DOHH2 (cell line): ENCODE data around the gene LGALS14.

Source experiments
- H3F3A ChIP-seq: fragments of 200-600 bp; sonication (generic), shearing (Covaris generic); 2 replicates; pipeline ENCODE4 v1.6.0; 2016; ENCODE audit warnings: antibody characterized with exemption, mild to moderate bottlenecking; ENCODE audit not compliant: control insufficient read depth, insufficient read depth
- H3K27ac ChIP-seq: fragments of 200-600 bp; sonication (generic); 2 replicates; pipeline ENCODE4 v1.5.1; 2014; ENCODE audit warnings: low read depth, mild to moderate bottlenecking, low read length, moderate library complexity
- H3K27me3 ChIP-seq: fragments of 200-600 bp; sonication (generic); 2 replicates; pipeline ENCODE4 v1.6.1; 2014; ENCODE audit warnings: mild to moderate bottlenecking, low read length, mixed read lengths; ENCODE audit not compliant: control insufficient read depth
- H3K36me3 ChIP-seq: fragments of 200-600 bp; sonication (generic); 2 replicates; pipeline ENCODE4 v1.6.1; 2014; ENCODE audit warnings: mild to moderate bottlenecking, low read length, moderate library complexity, mixed read lengths; ENCODE audit not compliant: control insufficient read depth
- H3K4me1 ChIP-seq: fragments of 200-600 bp; sonication (generic); 2 replicates; pipeline ENCODE4 v1.6.1; 2014; ENCODE audit warnings: mild to moderate bottlenecking, low read length, mixed read lengths; ENCODE audit not compliant: control insufficient read depth
- H3K4me2 ChIP-seq: fragments of 200-600 bp; sonication (generic); 2 replicates; pipeline ENCODE4 v1.6.0; 2014; ENCODE audit warnings: mild to moderate bottlenecking, low read length, moderate library complexity
- H3K4me3 ChIP-seq: fragments of 200-600 bp; sonication (generic); 2 replicates; pipeline ENCODE4 v1.5.1; 2014; ENCODE audit warnings: mild to moderate bottlenecking, low read length, mixed read lengths
- H3K79me2 ChIP-seq: fragments of 200-600 bp; sonication (generic); 2 replicates; pipeline ENCODE4 v1.6.1; 2014; ENCODE audit warnings: mild to moderate bottlenecking, low read length, mixed read lengths; ENCODE audit not compliant: control insufficient read depth
- H3K9me2 ChIP-seq: fragments of 200-600 bp; sonication (generic); replicated peaks from 2 replicates; pipeline ENCODE4 v1.6.1; 2014; ENCODE audit warnings: mild to moderate bottlenecking, low read length, mixed read lengths; ENCODE audit not compliant: control insufficient read depth
- H3K9me3 ChIP-seq: fragments of 200-600 bp; sonication (generic); 2 replicates; pipeline ENCODE4 v1.6.1; 2014; ENCODE audit warnings: antibody characterized with exemption, low read length, mixed read lengths; ENCODE audit not compliant: control insufficient read depth, insufficient read depth
- H4K20me1 ChIP-seq: fragments of 200-600 bp; sonication (generic); 2 replicates; pipeline ENCODE4 v1.6.0; 2014; ENCODE audit warnings: low read depth, mild to moderate bottlenecking, antibody characterized with exemption, low read length, moderate library complexity; ENCODE audit not compliant: control insufficient read depth, insufficient read depth
- EZH2phosphoT487 ChIP-seq: fragments of 200-600 bp; sonication (generic); IDR thresholded peaks from 2 replicates; pipeline ENCODE4 v1.6.1; 2017; ENCODE audit warnings: borderline replicate concordance, mild to moderate bottlenecking, antibody characterized with exemption, low read length, moderate library complexity, mixed read lengths
- TF ChIP-seq, protein P1 (sequence below): fragments of 200-600 bp; sonication (generic); IDR thresholded peaks from one replicate; pipeline ENCODE4 v1.5.1; 2014; ENCODE audit warnings: antibody characterized with exemption, mild to moderate bottlenecking, low read depth, low read length; ENCODE audit not compliant: poor library complexity, severe bottlenecking

The LGALS14 gene

DNA sequence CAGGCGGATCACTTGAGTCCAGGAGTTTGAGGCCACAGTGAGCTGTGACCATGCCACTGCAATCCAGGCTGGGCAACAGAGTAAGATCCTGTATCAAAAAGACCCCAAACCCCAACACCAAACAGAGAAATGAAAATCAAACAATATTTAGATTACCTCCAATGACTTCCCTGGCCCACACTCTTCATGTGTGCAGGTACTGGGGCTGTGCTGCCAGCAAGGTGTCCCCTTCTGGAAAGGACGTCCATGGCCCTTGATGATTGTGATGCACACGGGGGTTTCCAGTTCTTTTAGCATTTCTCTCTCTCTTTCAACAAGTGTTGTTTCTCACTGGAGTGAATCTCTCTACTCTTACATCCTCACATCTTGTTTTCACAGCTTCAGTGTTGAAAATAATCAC lies 23.7 kb upstream of the LGALS14 start:
- no peaks in the 10 kb centered on the region for H3K9me2 ChIP-seq
- no peaks in the 10 kb centered on the region for H4K20me1 ChIP-seq
- no peak overlapping the region for H3K4me2 ChIP-seq
- H3K9me3 ChIP-seq, result no peaks in the 10 kb centered on the region
- TF ChIP-seq, protein P1, sequence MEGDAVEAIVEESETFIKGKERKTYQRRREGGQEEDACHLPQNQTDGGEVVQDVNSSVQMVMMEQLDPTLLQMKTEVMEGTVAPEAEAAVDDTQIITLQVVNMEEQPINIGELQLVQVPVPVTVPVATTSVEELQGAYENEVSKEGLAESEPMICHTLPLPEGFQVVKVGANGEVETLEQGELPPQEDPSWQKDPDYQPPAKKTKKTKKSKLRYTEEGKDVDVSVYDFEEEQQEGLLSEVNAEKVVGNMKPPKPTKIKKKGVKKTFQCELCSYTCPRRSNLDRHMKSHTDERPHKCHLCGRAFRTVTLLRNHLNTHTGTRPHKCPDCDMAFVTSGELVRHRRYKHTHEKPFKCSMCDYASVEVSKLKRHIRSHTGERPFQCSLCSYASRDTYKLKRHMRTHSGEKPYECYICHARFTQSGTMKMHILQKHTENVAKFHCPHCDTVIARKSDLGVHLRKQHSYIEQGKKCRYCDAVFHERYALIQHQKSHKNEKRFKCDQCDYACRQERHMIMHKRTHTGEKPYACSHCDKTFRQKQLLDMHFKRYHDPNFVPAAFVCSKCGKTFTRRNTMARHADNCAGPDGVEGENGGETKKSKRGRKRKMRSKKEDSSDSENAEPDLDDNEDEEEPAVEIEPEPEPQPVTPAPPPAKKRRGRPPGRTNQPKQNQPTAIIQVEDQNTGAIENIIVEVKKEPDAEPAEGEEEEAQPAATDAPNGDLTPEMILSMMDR, result no peak
- TF ChIP-seq EZH2phosphoT487, result no peak
- no peaks in the 10 kb centered on the region for H3K79me2 ChIP-seq
- no peaks in the 10 kb centered on the region for H3F3A ChIP-seq
- no peak overlapping the region for H3K4me3 ChIP-seq
- H3K36me3 ChIP-seq, result no peaks in the 10 kb centered on the region
- H3K27me3 ChIP-seq, result peaks cover 14% of the 10 kb centered on the region
- H3K4me1 ChIP-seq, result no peaks in the 10 kb centered on the region
- H3K27ac ChIP-seq, result no peak overlapping the region

DNA sequence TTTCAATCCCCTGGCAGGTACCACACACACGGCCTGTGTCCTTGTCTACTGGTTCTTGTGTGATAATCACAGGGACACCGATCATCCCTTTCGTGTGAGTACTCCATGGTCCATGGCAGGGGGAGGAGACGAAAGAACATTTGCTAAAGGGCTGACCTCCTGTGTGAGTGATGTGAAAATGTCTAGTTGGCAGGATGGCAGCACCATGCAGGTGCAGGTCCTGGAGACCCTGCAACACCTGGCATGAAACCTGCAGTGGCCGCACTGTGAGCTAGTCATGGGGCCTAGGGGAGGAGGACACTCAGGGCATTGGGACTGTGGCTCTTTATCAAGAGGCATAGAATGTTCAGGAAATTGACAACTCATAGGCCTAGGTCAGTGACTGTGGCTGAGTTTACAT lies 22.9 kb upstream of the LGALS14 start:
- H3K9me3 ChIP-seq, result no peaks in the 10 kb centered on the region
- no peaks in the 10 kb centered on the region for H3K9me2 ChIP-seq
- H4K20me1 ChIP-seq, result no peaks in the 10 kb centered on the region
- H3K4me2 ChIP-seq, result no peak overlapping the region
- no peak overlapping the region for H3K27ac ChIP-seq
- H3K36me3 ChIP-seq, result no peaks in the 10 kb centered on the region
- no peaks in the 10 kb centered on the region for H3K79me2 ChIP-seq
- H3K27me3 ChIP-seq, result peaks cover 11% of the 10 kb centered on the region
- H3K4me1 ChIP-seq, result no peaks in the 10 kb centered on the region
- no peak overlapping the region for H3K4me3 ChIP-seq
- H3F3A ChIP-seq, result no peaks in the 10 kb centered on the region
- TF ChIP-seq EZH2phosphoT487, result no peak
- TF ChIP-seq, protein P1, result no peak

DNA sequence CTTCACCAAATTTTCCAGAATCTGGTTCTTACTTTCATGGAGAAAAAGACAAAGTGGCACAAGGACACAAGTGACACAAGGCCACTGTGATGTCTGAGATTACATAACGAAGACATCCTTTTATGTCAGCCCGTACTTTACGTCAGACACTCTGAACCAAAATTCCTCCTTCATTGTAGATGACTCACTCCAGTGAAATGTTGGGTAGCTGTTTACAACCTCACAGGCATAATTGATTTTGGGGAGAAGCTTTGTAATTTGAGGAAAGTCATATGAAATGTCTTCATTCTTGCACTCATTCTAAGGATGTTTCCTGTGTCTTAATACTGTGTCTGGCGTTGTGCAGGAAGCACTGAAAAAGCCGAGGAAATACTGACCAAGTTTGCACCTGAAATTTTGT lies 20.0 kb upstream of the LGALS14 start:
- peaks cover under 1% of the 10 kb centered on the region; the same call in 1 of the 2 replicates for H3K27me3 ChIP-seq

More for the DNA sequence above, 20.0 kb upstream of the LGALS14 start:
- H4K20me1 ChIP-seq, result no peaks in the 10 kb centered on the region
- no peaks in the 10 kb centered on the region for H3K79me2 ChIP-seq
- no peaks in the 10 kb centered on the region for H3K9me2 ChIP-seq
- no peaks in the 10 kb centered on the region for H3K36me3 ChIP-seq
- H3K4me2 ChIP-seq, result no peak overlapping the region
- TF ChIP-seq, protein P1, result no peak
- TF ChIP-seq EZH2phosphoT487, result no peak
- H3K9me3 ChIP-seq, result no peaks in the 10 kb centered on the region; the same call in 1 of the 2 replicates
- H3K4me3 ChIP-seq, result no peak overlapping the region
- no peaks in the 10 kb centered on the region for H3K4me1 ChIP-seq
- no peak overlapping the region for H3K27ac ChIP-seq
- no peaks in the 10 kb centered on the region for H3F3A ChIP-seq
